Uterus (tissue), 2 donors: ENCODE data around the gene SNCB.

Experiments
- POLR2A ChIP-seq, 2 donors: fragments of 450-650 bp; IDR thresholded peaks; one replicate each; pipeline ENCODE4 v1.6.1; 2016; ENCODE audit warnings: antibody characterized with exemption in 2 of 2, mild to moderate bottlenecking in 1 of 2, moderate library complexity in 1 of 2
- TF ChIP-seq, protein P1 (sequence below), 4 experiments: fragments of 200-600 bp in 2 of 4; fragments of 450-650 bp in 2 of 4; sonication (generic) in 2 of 4; IDR thresholded peaks; one replicate each; pipeline ENCODE4 v1.5.1; 2016 to 2019; ENCODE audit warnings: antibody characterized with exemption in 4 of 4, mild to moderate bottlenecking in 2 of 4, moderate library complexity in 1 of 4

- TF ChIP-seq, protein P1, sequence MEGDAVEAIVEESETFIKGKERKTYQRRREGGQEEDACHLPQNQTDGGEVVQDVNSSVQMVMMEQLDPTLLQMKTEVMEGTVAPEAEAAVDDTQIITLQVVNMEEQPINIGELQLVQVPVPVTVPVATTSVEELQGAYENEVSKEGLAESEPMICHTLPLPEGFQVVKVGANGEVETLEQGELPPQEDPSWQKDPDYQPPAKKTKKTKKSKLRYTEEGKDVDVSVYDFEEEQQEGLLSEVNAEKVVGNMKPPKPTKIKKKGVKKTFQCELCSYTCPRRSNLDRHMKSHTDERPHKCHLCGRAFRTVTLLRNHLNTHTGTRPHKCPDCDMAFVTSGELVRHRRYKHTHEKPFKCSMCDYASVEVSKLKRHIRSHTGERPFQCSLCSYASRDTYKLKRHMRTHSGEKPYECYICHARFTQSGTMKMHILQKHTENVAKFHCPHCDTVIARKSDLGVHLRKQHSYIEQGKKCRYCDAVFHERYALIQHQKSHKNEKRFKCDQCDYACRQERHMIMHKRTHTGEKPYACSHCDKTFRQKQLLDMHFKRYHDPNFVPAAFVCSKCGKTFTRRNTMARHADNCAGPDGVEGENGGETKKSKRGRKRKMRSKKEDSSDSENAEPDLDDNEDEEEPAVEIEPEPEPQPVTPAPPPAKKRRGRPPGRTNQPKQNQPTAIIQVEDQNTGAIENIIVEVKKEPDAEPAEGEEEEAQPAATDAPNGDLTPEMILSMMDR (IDR thresholded peaks at IDR 0.05) = no peak
- TF ChIP-seq POLR2A (IDR thresholded peaks at IDR 0.05) = no peak
Observed at GRCh38 chr5:176636426-176636825, 6.1 kb upstream of the SNCB start.
